IMR-90 (cell line): ENCODE measurements around the gene TNK2. TPM values are rescaled to one million over a fixed set of nuclear protein-coding genes. Genes with fewer than 3 reads are reported as not detected.

Experiments
- ATAC-seq: fragments of 200-7000 bp; cut with Tn5 transposase; 2 replicates; pipeline ENCODE4 v1.9.1; 2020; ENCODE audit warnings: low read depth, mild to moderate bottlenecking, moderate library complexity
- BruUV-seq: library from RNA; stranded (reverse); fragments of 400-500 nt; replicated peaks from 2 replicates; lab custom pipeline; 2021; lab: Mats Ljungman, UMichigan
- CTCF ChIA-PET: fragments of 300-600 bp; formaldehyde crosslinking; extraction: SDS; loops from one replicate; lab custom pipeline; 2021; ENCODE audit warnings: antibody characterized with exemption; lab: Yijun Ruan, JAX
- POLR2A ChIA-PET: fragments of 300-600 bp; sonication (Branson Sonifier 250); formaldehyde crosslinking; loops from one replicate; lab custom pipeline; 2022; ENCODE audit warnings: antibody characterized with exemption; ENCODE audit not compliant: unreplicated experiment; lab: Charles Lee
- DNase-seq: peaks from one replicate; pipeline ENCODE4 v3.0.0; 2013
- H2AFZ ChIP-seq: replicated peaks from 2 replicates; pipeline ENCODE3; 2013; ENCODE audit warnings: low read length, mild to moderate bottlenecking; ENCODE audit not compliant: poor library complexity
- H2AK5ac ChIP-seq: 2 replicates; pipeline ENCODE4 v1.6.1; 2013; ENCODE audit warnings: low read depth, low read length, inconsistent platforms
- H2AK9ac ChIP-seq: replicated peaks from 2 replicates; pipeline ENCODE3; 2013; ENCODE audit warnings: mild to moderate bottlenecking, low read depth, low read length, moderate library complexity; ENCODE audit not compliant: poor library complexity
- H2BK120ac ChIP-seq: 2 replicates; pipeline ENCODE4 v1.6.1; 2013; ENCODE audit warnings: low read depth, low read length, inconsistent platforms
- H2BK15ac ChIP-seq: 3 replicates; pipeline ENCODE4 v1.6.1; 2013; ENCODE audit warnings: low read depth, low read length, inconsistent platforms
- H2BK20ac ChIP-seq: 2 replicates; pipeline ENCODE4 v1.6.1; 2013; ENCODE audit warnings: low read depth, mild to moderate bottlenecking, inconsistent platforms, low read length, moderate library complexity
- H2BK5ac ChIP-seq: 2 replicates; pipeline ENCODE4 v1.6.1; 2013; ENCODE audit warnings: mild to moderate bottlenecking, low read depth, low read length, inconsistent platforms; ENCODE audit not compliant: poor library complexity, severe bottlenecking
- H3K14ac ChIP-seq: replicated peaks from 2 replicates; pipeline ENCODE4 v1.6.1; 2013; ENCODE audit warnings: low read depth, low read length, inconsistent platforms
- H3K18ac ChIP-seq: 2 replicates; pipeline ENCODE4 v1.6.1; 2013; ENCODE audit warnings: low read depth, low read length, control low read depth
- H3K23ac ChIP-seq: 2 replicates; pipeline ENCODE4 v1.6.1; 2013; ENCODE audit warnings: low read depth, low read length, inconsistent platforms
- H3K27ac ChIP-seq: 2 replicates; pipeline ENCODE4 v1.5.1; 2013; ENCODE audit warnings: mild to moderate bottlenecking, control low read depth, low read length; ENCODE audit not compliant: insufficient read depth
- H3K27me3 ChIP-seq: 2 replicates; pipeline ENCODE4 v1.6.1; 2013; ENCODE audit warnings: low read length; ENCODE audit not compliant: control insufficient read depth, insufficient read depth
- H3K36me3 ChIP-seq: 2 replicates; pipeline ENCODE4 v1.6.1; 2013; ENCODE audit warnings: low read length, mixed read lengths; ENCODE audit not compliant: control insufficient read depth, insufficient read depth
- H3K4ac ChIP-seq: 2 replicates; pipeline ENCODE4 v1.6.1; 2013; ENCODE audit warnings: low read depth, low read length, inconsistent platforms
- H3K4me1 ChIP-seq: 2 replicates; pipeline ENCODE4 v1.6.1; 2013; ENCODE audit warnings: low read length, mixed read lengths; ENCODE audit not compliant: control insufficient read depth, insufficient read depth
- H3K4me2 ChIP-seq: 2 replicates; pipeline ENCODE4 v1.6.1; 2013; ENCODE audit warnings: low read depth, mild to moderate bottlenecking, control low read depth, low read length, moderate library complexity
- H3K4me3 ChIP-seq: 2 replicates; pipeline ENCODE4 v1.5.1; 2013; ENCODE audit warnings: low read depth, mild to moderate bottlenecking, control low read depth, low read length, moderate library complexity; ENCODE audit not compliant: insufficient read depth
- H3K56ac ChIP-seq: 2 replicates; pipeline ENCODE4 v1.6.1; 2013; ENCODE audit warnings: low read length, inconsistent platforms; ENCODE audit not compliant: insufficient read depth; ENCODE audit errors: extremely low read depth
- H3K79me1 ChIP-seq, 2 experiments: 2 replicates each; pipeline ENCODE4 v1.6.1; 2013; ENCODE audit warnings: low read length in 2 of 2, inconsistent platforms in 1 of 2, low read depth in 1 of 2
- H3K9ac ChIP-seq: 2 replicates; pipeline ENCODE4 v1.6.1; 2013; ENCODE audit warnings: low read depth, low read length, control low read depth
- H3K9me1 ChIP-seq: 2 replicates; pipeline ENCODE4 v1.6.1; 2013; ENCODE audit warnings: low read length, inconsistent platforms; ENCODE audit not compliant: insufficient read depth
- H3K9me3 ChIP-seq: 2 replicates; pipeline ENCODE4 v1.6.1; 2013; ENCODE audit warnings: low read length; ENCODE audit not compliant: control insufficient read depth, insufficient read depth
- H4K20me1 ChIP-seq: 2 replicates; pipeline ENCODE4 v1.6.1; 2013; ENCODE audit warnings: low read length, inconsistent platforms; ENCODE audit not compliant: insufficient read depth
- H4K5ac ChIP-seq: 2 replicates; pipeline ENCODE4 v1.6.1; 2013; ENCODE audit warnings: mild to moderate bottlenecking, low read depth, low read length, control low read depth
- H4K8ac ChIP-seq, 2 experiments: 2 replicates each; pipeline ENCODE4 v1.6.1; 2013; ENCODE audit warnings: low read depth in 2 of 2, low read length in 2 of 2, control low read depth in 1 of 2, inconsistent platforms in 1 of 2
- H4K91ac ChIP-seq: 2 replicates; pipeline ENCODE4 v1.6.1; 2013; ENCODE audit warnings: low read depth, low read length, inconsistent platforms; ENCODE audit not compliant: insufficient read depth
- CHD1 ChIP-seq: IDR thresholded peaks from 2 replicates; pipeline ENCODE4 v1.6.1; 2012; ENCODE audit warnings: low read depth, low read length, improper control_type of control experiment
- MAFK ChIP-seq: IDR thresholded peaks from 2 replicates; pipeline ENCODE4 v1.6.1; 2012; ENCODE audit warnings: low read depth, low read length, improper control_type of control experiment
- MXI1 ChIP-seq: IDR thresholded peaks from 2 replicates; pipeline ENCODE4 v1.6.1; 2012; ENCODE audit warnings: low read depth, mild to moderate bottlenecking, low read length, moderate library complexity, borderline replicate concordance
- WGBS, 2 experiments: methylation state at CpG; one replicate each; pipeline versions ENCODE4 v1.1.5 to v1.1.7; 2013; ENCODE audit warnings: missing lambda C conversion rate in 2 of 2; ENCODE audit not compliant: insufficient read length in 1 of 2; ENCODE audit errors: extremely low coverage in 2 of 2; 5-methylcytosine and 5-hydroxymethylcytosine counted together
- dilution Hi-C: fragments of 300-500 bp; cut with HindIII; formaldehyde crosslinking; loops from one replicate; pipeline ENCODE4 v1.14.3; 2018; ENCODE audit warnings: low sequenced_read_pairs; ENCODE audit not compliant: unreplicated experiment
- in situ Hi-C: fragments of 300-500 bp; cut with MboI; formaldehyde crosslinking; loops from 3 replicates; pipeline ENCODE4 v1.14.3; 2019; ENCODE audit warnings: low sequenced_read_pairs, inconsistent platforms, mixed read lengths
- intact Hi-C: fragments of 100-400 bp; cut with micrococcal nuclease; formaldehyde crosslinking; loops from 2 replicates; pipeline ENCODE4 v1.10.0; 2022
- polyA plus RNA-seq, 3 experiments: library from polyadenylated mRNA; depleted of rRNA; stranded (reverse); fragments of >200 nt; gene quantifications; 2 replicates each; pipeline ENCODE4 v1.2.3, GENCODE V29; 2012; ENCODE audit warnings: low replicate concordance in 1 of 3
- total RNA-seq: library from RNA; depleted of rRNA; stranded (reverse); fragments of >200 nt; gene quantifications from 2 replicates; pipeline ENCODE4 v1.2.3, GENCODE V29; 2012

The TNK2 gene
- total and polyA plus RNA-seq, 2 of the 4 experiments (the other 2 are of a cell fraction): 2.2 to 13.8 TPM

- Histone ChIP-seq H3K4me3 (no peak overlapping the region), H3K27me3 (peaks cover 31% of the 10 kb centered on the region), H3K9me1 (no peaks in the 10 kb centered on the region), H4K5ac (no peak overlapping the region), H3K9ac (no peak overlapping the region), H2BK120ac (no peak overlapping the region), H3K14ac (no peak overlapping the region), H3K4me1 (no peaks in the 10 kb centered on the region), H2AK5ac (no peak overlapping the region), H2BK20ac (no peak overlapping the region), H3K27ac (no peak overlapping the region), H4K20me1 (no peaks in the 10 kb centered on the region), H3K4ac (no peak overlapping the region), H3K4me2 (no peak overlapping the region), H2AK9ac (no peak overlapping the region), H2AFZ (no peak overlapping the region), H4K91ac (no peak overlapping the region), H3K56ac (no peak overlapping the region), H2BK15ac (no peak overlapping the region), H4K8ac (no peak overlapping the region), H3K23ac (no peak overlapping the region), H2BK5ac (no peak overlapping the region), H3K79me1 (no peaks in the 10 kb centered on the region), H3K9me3 (no peaks in the 10 kb centered on the region), H3K36me3 (no peaks in the 10 kb centered on the region), H3K18ac (no peak overlapping the region)
- WGBS, 2 experiments: 69% methylated on average over 3 of the region's 5 CpGs; no CpG with 5 or more reads in 1 of the 2 experiments
- DNase-seq (no peak), ATAC-seq (no peak)
- dilution Hi-C loops: no loop called here
- ChIA-PET POLR2A (no interaction called here), CTCF (no interaction called here)
- no TSS peak for BruUV-seq
- in situ Hi-C loops: no loop called here
- intact Hi-C loops: no loop called here
- TF ChIP-seq MAFK: no peak
- no peak for TF ChIP-seq CHD1
- TF ChIP-seq MXI1: no peak
Measured at GRCh38 chr3:195820901-195821300, 87.5 kb downstream of the TNK2 start.
